A549 (cell line): ENCODE measurements around the gene ODAPH.
"Not testable (repeated sequence)": the region's sequence is repeated elsewhere in the genome, so short reads cannot be mapped to it uniquely, and the experiment has no call there.

Experiments used
- BHLHE40 ChIP-seq: IDR thresholded peaks from 2 replicates; pipeline ENCODE4 v1.6.1; 2012; ENCODE audit warnings: low read depth, low read length, inconsistent platforms
- CEBPB ChIP-seq, 2 experiments: fragments of >200 bp in 1 of 2; sonication (Bioruptor Twin) in 1 of 2; formaldehyde crosslinking in 1 of 2; IDR thresholded peaks; 2 replicates each; pipeline ENCODE4 v1.6.1; 2012 to 2016
- CTCF ChIP-seq: fragments of >200 bp; sonication (Bioruptor Twin); formaldehyde crosslinking; IDR thresholded peaks from 3 replicates; pipeline ENCODE4 v1.5.1; 2016
- POLR2A ChIP-seq: IDR thresholded peaks from 2 replicates; pipeline ENCODE4 v1.6.1; 2012; ENCODE audit warnings: mild to moderate bottlenecking, low read length
- ZNF302 ChIP-seq: fragments of 250-450 bp; sonication (Bioruptor Pico); IDR thresholded peaks from 2 replicates; pipeline ENCODE4 v1.9.0; 2021; ENCODE audit warnings: inconsistent platforms, mild to moderate bottlenecking, moderate library complexity
- TF ChIP-seq, protein P1 (sequence below): fragments of 200-600 bp; sonication (generic); IDR thresholded peaks from 2 replicates; pipeline ENCODE4 v1.6.1; 2016; ENCODE audit warnings: antibody characterized with exemption, mild to moderate bottlenecking, moderate library complexity

DNA sequence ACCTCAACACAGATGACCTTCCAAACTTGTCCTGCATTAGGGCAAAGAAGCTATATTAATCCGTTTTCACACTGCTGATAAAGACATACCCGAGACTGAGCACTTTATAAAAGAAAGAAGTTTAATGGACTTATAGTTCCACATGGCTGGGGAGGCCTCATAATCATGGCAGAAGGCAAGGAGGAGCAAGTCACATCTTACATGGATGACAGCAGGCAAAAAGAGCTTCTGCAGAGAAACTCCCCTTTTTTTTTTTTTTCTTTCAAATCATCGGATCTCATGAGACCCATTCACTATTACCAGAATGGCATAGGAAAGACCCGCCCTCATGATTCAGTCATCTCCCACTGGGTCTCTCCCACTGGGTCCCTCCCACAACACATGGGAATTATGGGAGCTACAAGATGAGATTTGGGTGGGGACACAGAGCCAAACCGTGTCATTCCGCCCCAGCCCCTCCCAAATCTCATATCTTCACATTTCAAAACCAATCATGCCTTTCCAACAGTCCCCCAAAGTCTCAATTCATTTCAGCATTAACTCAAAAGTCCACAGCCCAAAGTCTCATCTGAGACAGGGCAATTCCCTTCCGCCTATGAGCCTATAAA lies 24.2 kb upstream of the ODAPH start:
- not testable (repeated sequence) for TF ChIP-seq BHLHE40; CEBPB (IDR thresholded peaks at IDR 0.05); CTCF; POLR2A; ZNF302 (CRISPR knock-in tag)
- TF ChIP-seq, protein P1, sequence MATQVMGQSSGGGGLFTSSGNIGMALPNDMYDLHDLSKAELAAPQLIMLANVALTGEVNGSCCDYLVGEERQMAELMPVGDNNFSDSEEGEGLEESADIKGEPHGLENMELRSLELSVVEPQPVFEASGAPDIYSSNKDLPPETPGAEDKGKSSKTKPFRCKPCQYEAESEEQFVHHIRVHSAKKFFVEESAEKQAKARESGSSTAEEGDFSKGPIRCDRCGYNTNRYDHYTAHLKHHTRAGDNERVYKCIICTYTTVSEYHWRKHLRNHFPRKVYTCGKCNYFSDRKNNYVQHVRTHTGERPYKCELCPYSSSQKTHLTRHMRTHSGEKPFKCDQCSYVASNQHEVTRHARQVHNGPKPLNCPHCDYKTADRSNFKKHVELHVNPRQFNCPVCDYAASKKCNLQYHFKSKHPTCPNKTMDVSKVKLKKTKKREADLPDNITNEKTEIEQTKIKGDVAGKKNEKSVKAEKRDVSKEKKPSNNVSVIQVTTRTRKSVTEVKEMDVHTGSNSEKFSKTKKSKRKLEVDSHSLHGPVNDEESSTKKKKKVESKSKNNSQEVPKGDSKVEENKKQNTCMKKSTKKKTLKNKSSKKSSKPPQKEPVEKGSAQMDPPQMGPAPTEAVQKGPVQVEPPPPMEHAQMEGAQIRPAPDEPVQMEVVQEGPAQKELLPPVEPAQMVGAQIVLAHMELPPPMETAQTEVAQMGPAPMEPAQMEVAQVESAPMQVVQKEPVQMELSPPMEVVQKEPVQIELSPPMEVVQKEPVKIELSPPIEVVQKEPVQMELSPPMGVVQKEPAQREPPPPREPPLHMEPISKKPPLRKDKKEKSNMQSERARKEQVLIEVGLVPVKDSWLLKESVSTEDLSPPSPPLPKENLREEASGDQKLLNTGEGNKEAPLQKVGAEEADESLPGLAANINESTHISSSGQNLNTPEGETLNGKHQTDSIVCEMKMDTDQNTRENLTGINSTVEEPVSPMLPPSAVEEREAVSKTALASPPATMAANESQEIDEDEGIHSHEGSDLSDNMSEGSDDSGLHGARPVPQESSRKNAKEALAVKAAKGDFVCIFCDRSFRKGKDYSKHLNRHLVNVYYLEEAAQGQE, result not testable (repeated sequence)
